Neural cell (in vitro differentiated cells): ENCODE results near the gene WASHC1.
"Not testable (repeated sequence)": the region's sequence is repeated elsewhere in the genome, so short reads cannot be mapped to it uniquely, and the experiment has no call there.

Experiments
- EZH2 ChIP-seq: fragments of 200-600, 300-800 bp; shearing (Covaris generic), sonication (generic); IDR thresholded peaks from 2 replicates; pipeline ENCODE4 v1.6.1; 2014; ENCODE audit warnings: antibody characterized with exemption, low read length, borderline replicate concordance, mild to moderate bottlenecking; ENCODE audit not compliant: insufficient read depth, poor library complexity, severe bottlenecking
- REST ChIP-seq: IDR thresholded peaks from 2 replicates; pipeline ENCODE4 v1.6.1; 2012; ENCODE audit warnings: borderline replicate concordance
- SMC3 ChIP-seq: fragments of 450-650 bp; conservative IDR thresholded peaks from 2 replicates; pipeline ENCODE4 v1.6.1; 2014; ENCODE audit warnings: antibody characterized with exemption, mild to moderate bottlenecking, moderate library complexity; ENCODE audit not compliant: poor library complexity
- TAF1 ChIP-seq: IDR thresholded peaks from 2 replicates; pipeline ENCODE4 v1.6.1; 2012; ENCODE audit warnings: low read depth
- TF ChIP-seq, protein P1 (sequence below): fragments of 450-650 bp; IDR thresholded peaks from 2 replicates; pipeline ENCODE4 v1.5.1; 2014; ENCODE audit warnings: antibody characterized with exemption, mild to moderate bottlenecking, moderate library complexity; ENCODE audit not compliant: poor library complexity, severe bottlenecking

DNA sequence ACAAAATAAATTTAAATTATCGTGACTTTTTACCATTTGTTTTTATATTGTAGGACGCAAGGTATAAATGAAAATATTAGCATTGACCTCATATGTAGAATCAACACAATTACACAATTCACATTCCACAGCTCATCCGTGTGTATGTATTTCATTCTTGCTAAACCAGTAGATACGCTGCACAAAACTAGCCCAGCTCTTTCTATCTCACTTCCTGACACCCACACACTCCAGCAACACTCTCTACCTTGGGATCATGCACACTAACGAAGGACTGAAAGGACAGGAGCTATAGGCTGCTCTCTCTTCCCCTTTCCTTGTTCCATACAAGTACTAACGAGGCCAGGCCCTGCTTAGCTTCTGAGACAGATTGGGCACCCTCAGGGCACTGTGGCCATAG, 16.9 kb upstream of the WASHC1 start:
- TF ChIP-seq REST, SMC3, EZH2, TAF1: not testable (repeated sequence)
- TF ChIP-seq, protein P1, sequence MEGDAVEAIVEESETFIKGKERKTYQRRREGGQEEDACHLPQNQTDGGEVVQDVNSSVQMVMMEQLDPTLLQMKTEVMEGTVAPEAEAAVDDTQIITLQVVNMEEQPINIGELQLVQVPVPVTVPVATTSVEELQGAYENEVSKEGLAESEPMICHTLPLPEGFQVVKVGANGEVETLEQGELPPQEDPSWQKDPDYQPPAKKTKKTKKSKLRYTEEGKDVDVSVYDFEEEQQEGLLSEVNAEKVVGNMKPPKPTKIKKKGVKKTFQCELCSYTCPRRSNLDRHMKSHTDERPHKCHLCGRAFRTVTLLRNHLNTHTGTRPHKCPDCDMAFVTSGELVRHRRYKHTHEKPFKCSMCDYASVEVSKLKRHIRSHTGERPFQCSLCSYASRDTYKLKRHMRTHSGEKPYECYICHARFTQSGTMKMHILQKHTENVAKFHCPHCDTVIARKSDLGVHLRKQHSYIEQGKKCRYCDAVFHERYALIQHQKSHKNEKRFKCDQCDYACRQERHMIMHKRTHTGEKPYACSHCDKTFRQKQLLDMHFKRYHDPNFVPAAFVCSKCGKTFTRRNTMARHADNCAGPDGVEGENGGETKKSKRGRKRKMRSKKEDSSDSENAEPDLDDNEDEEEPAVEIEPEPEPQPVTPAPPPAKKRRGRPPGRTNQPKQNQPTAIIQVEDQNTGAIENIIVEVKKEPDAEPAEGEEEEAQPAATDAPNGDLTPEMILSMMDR, result not testable (repeated sequence)
